K562 (cell line): Measurements from ENCODE around the gene LDLRAD3. TPM values are rescaled to one million over a fixed set of nuclear protein-coding genes. Genes with fewer than 3 reads are reported as not detected.

Experiments used
- ATAC-seq: fragments of 200-7000 bp; cut with Tn5 transposase; 3 replicates; pipeline ENCODE4 v1.9.1; 2020; ENCODE audit warnings: moderate library complexity
- BruUV-seq: library from RNA; stranded (reverse); fragments of 400-500 nt; replicated peaks from 2 replicates; lab custom pipeline; 2021; lab: Mats Ljungman, UMichigan
- CTCF ChIA-PET: fragments of 300-600 bp; formaldehyde crosslinking; extraction: SDS; loops from one replicate; lab custom pipeline; 2021; ENCODE audit warnings: low intra/inter-chr PET ratio; lab: Yijun Ruan, JAX
- POLR2A ChIA-PET: fragments of 300-600, 350-650 bp; sonication (Branson Sonifier 250); formaldehyde crosslinking; extraction: SDS; loops from one replicate; lab custom pipeline; 2021; ENCODE audit warnings: antibody characterized with exemption, inconsistent platforms; lab: Yijun Ruan, JAX
- DNase-seq, 4 experiments: peaks; one replicate each; pipeline versions ENCODE4 v3.0.0 to v3.0.0-alpha.2; 2011 to 2018; ENCODE audit warnings: low spot score in 3 of 4, mixed read lengths in 3 of 4; ENCODE audit errors: extremely low read depth in 1 of 4
- FAIRE-seq: peaks from 2 replicates; lab custom pipeline; 2011; peaks lifted over from hg19 to GRCh38; lab: Jason Lieb, UNC
- H2AFZ ChIP-seq: 2 replicates; pipeline ENCODE4 v1.6.0; 2011; ENCODE audit warnings: low read depth, low read length, control low read depth, inconsistent platforms
- H3K27ac ChIP-seq: fragments of 200-600 bp; 3 replicates; pipeline ENCODE4 v1.8.0; 2011; ENCODE audit warnings: low read depth, mild to moderate bottlenecking, control low read depth, inconsistent platforms, low read length, moderate library complexity, mixed read lengths; ENCODE audit errors: extremely low read depth
- H3K27me3 ChIP-seq, 2 experiments: fragments of 300-600 bp in 1 of 2; 2 replicates in 1 of 2; 3 replicates in 1 of 2; pipeline versions ENCODE4 v1.6.0 to v1.8.0; 2011; ENCODE audit warnings: inconsistent platforms in 2 of 2, low read length in 2 of 2, mild to moderate bottlenecking in 1 of 2, mixed read lengths in 1 of 2, moderate library complexity in 1 of 2; ENCODE audit not compliant: control insufficient read depth in 2 of 2, insufficient read depth in 2 of 2
- H3K36me3 ChIP-seq: fragments of 300-600 bp; 3 replicates; pipeline ENCODE4 v1.8.0; 2011; ENCODE audit warnings: mild to moderate bottlenecking, low read length, inconsistent platforms; ENCODE audit not compliant: control insufficient read depth, insufficient read depth
- H3K4me1 ChIP-seq, 2 experiments: fragments of 200-600 bp in 1 of 2; replicated peaks in 1 of 2; 2 replicates in 1 of 2; 3 replicates in 1 of 2; pipeline versions ENCODE4 v1.5.1 to v1.8.0; 2011; ENCODE audit warnings: inconsistent platforms in 2 of 2, low read length in 2 of 2, mild to moderate bottlenecking in 1 of 2, mixed read lengths in 1 of 2, moderate library complexity in 1 of 2; ENCODE audit not compliant: control insufficient read depth in 2 of 2, insufficient read depth in 2 of 2
- H3K4me2 ChIP-seq: 2 replicates; pipeline ENCODE4 v1.6.1; 2011; ENCODE audit warnings: low read length, control low read depth, inconsistent platforms, mixed read lengths; ENCODE audit not compliant: insufficient read depth
- H3K4me3 ChIP-seq: fragments of 200-600 bp; sonication (generic), shearing (Covaris generic); 2 replicates; pipeline ENCODE4 v1.5.1; 2016; ENCODE audit warnings: control low read depth, inconsistent platforms
- H3K79me2 ChIP-seq: fragments of 200-600 bp; 3 replicates; pipeline ENCODE4 v1.8.0; 2011; ENCODE audit warnings: low read length, inconsistent platforms; ENCODE audit not compliant: control insufficient read depth, insufficient read depth
- H3K9ac ChIP-seq, 2 experiments: 2 replicates each; pipeline versions ENCODE4 v1.6.0 to v1.6.1; 2011; ENCODE audit warnings: low read depth in 2 of 2, low read length in 2 of 2, control low read depth in 1 of 2, inconsistent platforms in 1 of 2, mild to moderate bottlenecking in 1 of 2, mixed read lengths in 1 of 2; ENCODE audit not compliant: insufficient read depth in 1 of 2
- H3K9me1 ChIP-seq: one replicate; pipeline ENCODE4 v1.6.0; 2011; ENCODE audit warnings: inconsistent platforms, mild to moderate bottlenecking, low read length, moderate library complexity; ENCODE audit not compliant: control insufficient read depth, insufficient read depth
- H3K9me3 ChIP-seq: replicated peaks from 2 replicates; pipeline ENCODE4 v1.5.1; 2011; ENCODE audit warnings: low read depth, low read length, inconsistent platforms; ENCODE audit not compliant: control insufficient read depth, insufficient read depth
- H4K20me1 ChIP-seq: replicated peaks from 2 replicates; pipeline ENCODE4 v1.6.1; 2011; ENCODE audit warnings: low read length, inconsistent platforms, mixed read lengths; ENCODE audit not compliant: control insufficient read depth, insufficient read depth
- C11orf30 ChIP-seq: fragments of 450-650 bp; IDR thresholded peaks from 2 replicates; pipeline ENCODE4 v1.6.1; 2016; ENCODE audit warnings: low read depth, mild to moderate bottlenecking
- CBX2 ChIP-seq: fragments of 200-600 bp; sonication (generic); IDR thresholded peaks from one replicate; pipeline ENCODE4 v1.6.1; 2012; ENCODE audit warnings: mild to moderate bottlenecking, low read length, inconsistent platforms; ENCODE audit not compliant: insufficient read depth, poor library complexity, severe bottlenecking
- MLLT1 ChIP-seq, 2 experiments: fragments of 450-650 bp; IDR thresholded peaks; 2 replicates each; pipeline ENCODE4 v1.6.1; 2016
- RAD51 ChIP-seq: fragments of 450-650 bp; IDR thresholded peaks from 2 replicates; pipeline ENCODE4 v1.7.1; 2016; ENCODE audit warnings: low read depth, mild to moderate bottlenecking, borderline replicate concordance
- SFPQ ChIP-seq: fragments of 200-400 bp; formaldehyde crosslinking; IDR thresholded peaks from 2 replicates; pipeline ENCODE4 v1.6.1; 2017; ENCODE audit warnings: mild to moderate bottlenecking, low read depth, low read length, moderate library complexity
- TCF7 ChIP-seq: sonication (generic); IDR thresholded peaks from 2 replicates; pipeline ENCODE4 v1.6.1; 2016; ENCODE audit warnings: antibody characterized with exemption, borderline replicate concordance
- TFE3 ChIP-seq: fragments of 450-650 bp; formaldehyde crosslinking; IDR thresholded peaks from 2 replicates; pipeline ENCODE4 v1.4.0; 2020; ENCODE audit warnings: mild to moderate bottlenecking, mixed read lengths
- ZBTB9 ChIP-seq: fragments of 450-650 bp; formaldehyde crosslinking; IDR thresholded peaks from 2 replicates; pipeline ENCODE4 v1.4.0; 2020; ENCODE audit warnings: mild to moderate bottlenecking, moderate library complexity
- ZNF384 ChIP-seq: IDR thresholded peaks from 2 replicates; pipeline ENCODE4 v1.6.1; 2012; ENCODE audit warnings: low read depth, low read length, improper control_type of control experiment
- WGBS: fragments of 100-300 bp; shearing (Covaris generic); methylation state at CpG from one replicate; pipeline ENCODE4 v1.1.6; 2016; ENCODE audit warnings: low coverage, mixed read lengths; ENCODE audit not compliant: insufficient coverage; ENCODE audit errors: missing lambda C conversion rate; 5-methylcytosine and 5-hydroxymethylcytosine counted together
- in situ Hi-C: fragments of 300-500 bp; cut with MboI; formaldehyde crosslinking; loops from 4 replicates; pipeline ENCODE4 v1.15.0; 2018; ENCODE audit warnings: inconsistent platforms, mixed read lengths
- intact Hi-C: fragments of 100-400 bp; cut with micrococcal nuclease; formaldehyde crosslinking; loops from 2 replicates; pipeline ENCODE4 v1.14.2; 2022
- polyA plus RNA-seq, 8 experiments: library from polyadenylated mRNA; depleted of rRNA in 4 of 8; stranded (reverse) in 5 of 8; unstranded in 3 of 8; fragments of >200 nt; fragmentation: Nextera tagmentation in 2 of 8; fragmentation: Illumina TruSeq in 1 of 8; extraction: Ambion mirVana in 2 of 8; extraction: Trizol in 1 of 8; gene quantifications; 2 replicates each; pipeline versions ENCODE4 v1.2.1 to v1.2.3, GENCODE V29; 2011 to 2014; ENCODE audit warnings: inconsistent platforms in 1 of 8, missing spikeins in 1 of 8
- total RNA-seq, 7 experiments: library from RNA; depleted of rRNA in 6 of 7; stranded (reverse); fragments of >200 nt in 6 of 7; fragmentation: Illumina TruSeq in 2 of 7; extraction: Trizol in 2 of 7; gene quantifications; 2 replicates each; pipeline versions ENCODE4 v1.2.1 to v1.2.3, GENCODE V29; 2011 to 2021; ENCODE audit warnings: low replicate concordance in 1 of 7
- TF ChIP-seq, protein P1 (sequence below): fragments of 450-650 bp; formaldehyde crosslinking; conservative IDR thresholded peaks from 2 replicates; pipeline ENCODE4 v1.4.0; 2022; ENCODE audit warnings: mild to moderate bottlenecking, missing genetic modification characterization
- TF ChIP-seq, protein P2 (sequence below): sonication (generic); formaldehyde crosslinking; IDR thresholded peaks from 2 replicates; pipeline ENCODE4 v1.9.0; 2022; ENCODE audit warnings: mild to moderate bottlenecking, missing genetic modification reagents

Gene LDLRAD3
- total and polyA plus RNA-seq, 9 of the 15 experiments (the other 6 are each of a cell fraction or from before 2014, with no cell fraction given): 0.73 to 7.2 (median 3.5) TPM

DNA sequence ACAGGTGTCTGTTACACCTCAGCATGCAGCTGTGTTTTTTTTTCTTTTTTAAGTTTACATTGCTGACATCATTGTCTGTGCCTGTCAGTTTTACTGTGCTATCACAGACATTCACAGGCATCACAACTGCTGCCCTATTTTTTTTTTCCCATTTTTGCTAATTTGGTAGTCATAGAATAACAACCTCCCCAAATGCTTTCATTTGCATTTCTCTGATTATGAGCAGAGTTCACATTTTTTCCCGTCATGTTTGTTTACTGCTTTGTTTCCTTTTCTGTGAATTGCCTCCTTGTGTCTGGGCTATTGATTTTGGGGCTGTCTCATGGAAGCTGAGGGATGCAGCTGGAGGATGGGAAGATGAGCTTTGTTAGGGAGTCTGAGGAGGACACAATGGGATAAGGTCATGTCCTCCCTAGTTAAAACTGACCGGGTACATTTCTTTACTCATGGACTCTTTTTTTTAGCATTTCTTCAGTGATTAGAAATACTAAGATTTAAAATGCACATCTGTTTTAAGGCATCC lies 155.1 kb downstream of the LDLRAD3 start:
- ChIA-PET CTCF (no interaction called here), POLR2A (interaction anchor here (0.9 to 1.2 kb wide), 3 partner anchors 10 to 11 kb away, joined by 3 to 4 read pairs (median 4); no protein-coding TSS in a partner anchor)
- in situ Hi-C loops: no loop called here
- Histone ChIP-seq H3K4me3 (no peak overlapping the region), H3K4me2 (no peak overlapping the region)
- ATAC-seq (no peak), FAIRE-seq (no peak)
- TF ChIP-seq SFPQ (no peak), C11orf30 (no peak), TCF7 (no peak), CBX2 (no peak), MLLT1 (IDR thresholded peaks at IDR 0.05) (no peak), RAD51 (no peak), TFE3 (CRISPR knock-in tag) (no peak), ZNF384 (no peak), ZBTB9 (no peak)
- TF ChIP-seq, protein P1, sequence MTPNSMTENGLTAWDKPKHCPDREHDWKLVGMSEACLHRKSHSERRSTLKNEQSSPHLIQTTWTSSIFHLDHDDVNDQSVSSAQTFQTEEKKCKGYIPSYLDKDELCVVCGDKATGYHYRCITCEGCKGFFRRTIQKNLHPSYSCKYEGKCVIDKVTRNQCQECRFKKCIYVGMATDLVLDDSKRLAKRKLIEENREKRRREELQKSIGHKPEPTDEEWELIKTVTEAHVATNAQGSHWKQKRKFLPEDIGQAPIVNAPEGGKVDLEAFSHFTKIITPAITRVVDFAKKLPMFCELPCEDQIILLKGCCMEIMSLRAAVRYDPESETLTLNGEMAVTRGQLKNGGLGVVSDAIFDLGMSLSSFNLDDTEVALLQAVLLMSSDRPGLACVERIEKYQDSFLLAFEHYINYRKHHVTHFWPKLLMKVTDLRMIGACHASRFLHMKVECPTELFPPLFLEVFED (CRISPR knock-in tag): no peak
- TF ChIP-seq, protein P2, sequence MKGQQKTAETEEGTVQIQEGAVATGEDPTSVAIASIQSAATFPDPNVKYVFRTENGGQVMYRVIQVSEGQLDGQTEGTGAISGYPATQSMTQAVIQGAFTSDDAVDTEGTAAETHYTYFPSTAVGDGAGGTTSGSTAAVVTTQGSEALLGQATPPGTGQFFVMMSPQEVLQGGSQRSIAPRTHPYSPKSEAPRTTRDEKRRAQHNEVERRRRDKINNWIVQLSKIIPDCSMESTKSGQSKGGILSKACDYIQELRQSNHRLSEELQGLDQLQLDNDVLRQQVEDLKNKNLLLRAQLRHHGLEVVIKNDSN (CRISPR knock-in tag): no peak
- TF ChIP-seq, all 486 proteins: peak for 0
- Histone ChIP-seq H2AFZ (no peak overlapping the region), H3K9me1 (no peaks in the 10 kb centered on the region), H3K9ac (no peak overlapping the region), H3K36me3 (0 out of 3 replicates have a peak, but pooled peaks cover 4% of the 10 kb centered on the region), H3K27ac (no peak overlapping the region), H3K27me3 (no peaks in the 10 kb centered on the region), H3K9me3 (peaks cover 4% of the 10 kb centered on the region; the same call in 1 of the 2 replicates), H3K79me2 (no peaks in the 10 kb centered on the region), H4K20me1 (no peaks in the 10 kb centered on the region), H3K4me1 (peaks cover 21 to 50% of the 10 kb centered on the region in 2 experiments)
- 29% methylated on average over 2 of the region's 2 CpGs for WGBS
- intact Hi-C loops: no loop called here
- no TSS peak for BruUV-seq
- DNase-seq: no peak
